ENCODE data around the gene PAXIP1.

PAXIP1 gene

GRCh38 chr7:154911862-154912455 is 91.0 kb downstream of the PAXIP1 start:
- no peak for DNase-seq (ENCODE audit: low read depth)

GRCh38 chr7:154911411-154911810 is 91.5 kb downstream of the PAXIP1 start:
- DNase-seq (ENCODE audit: low read depth) = no peak

- DNase-seq (ENCODE audit: low read depth) = no peak
Observed at GRCh38 chr7:154910977-154911376, 91.9 kb downstream of the PAXIP1 start.

- no peak for DNase-seq (ENCODE audit: low read depth)
Observed at GRCh38 chr7:154910125-154910524, 92.8 kb downstream of the PAXIP1 start.

- no peak for DNase-seq (ENCODE audit: low read depth)
Observed at GRCh38 chr7:154909241-154910105, 93.5 kb downstream of the PAXIP1 start.

- DNase-seq (ENCODE audit: low read depth) = no peak
Observed at GRCh38 chr7:154907651-154908620, 95.0 kb downstream of the PAXIP1 start.

GRCh38 chr7:154906736-154907355 is 96.1 kb downstream of the PAXIP1 start:
- no peak for DNase-seq (ENCODE audit: low read depth)

GRCh38 chr7:154906201-154906600 is 96.7 kb downstream of the PAXIP1 start:
- DNase-seq (ENCODE audit: low read depth) = no peak

- no peak for DNase-seq (ENCODE audit: low read depth)
Observed at GRCh38 chr7:154905615-154906014, 97.3 kb downstream of the PAXIP1 start.

- DNase-seq (ENCODE audit: low read depth) = no peak
Observed at GRCh38 chr7:154905146-154905545, 97.8 kb downstream of the PAXIP1 start.

GRCh38 chr7:154903083-154903731 is 99.7 kb downstream of the PAXIP1 start:
- DNase-seq (ENCODE audit: low read depth) = no peak

- DNase-seq (ENCODE audit: low read depth) = no peak
Observed at GRCh38 chr7:154902600-154903082, 100.3 kb downstream of the PAXIP1 start.

- no peak for DNase-seq (ENCODE audit: low read depth)
Observed at GRCh38 chr7:154899862-154900261, 103.1 kb downstream of the PAXIP1 start.

- no peak for DNase-seq (ENCODE audit: low read depth)
Observed at GRCh38 chr7:154898973-154899855, 103.7 kb downstream of the PAXIP1 start.

GRCh38 chr7:154896076-154896475 is 106.8 kb downstream of the PAXIP1 start:
- DNase-seq (ENCODE audit: low read depth) = no peak
